ENCODE measurements around the gene INPP5A.

Gene INPP5A

DNA sequence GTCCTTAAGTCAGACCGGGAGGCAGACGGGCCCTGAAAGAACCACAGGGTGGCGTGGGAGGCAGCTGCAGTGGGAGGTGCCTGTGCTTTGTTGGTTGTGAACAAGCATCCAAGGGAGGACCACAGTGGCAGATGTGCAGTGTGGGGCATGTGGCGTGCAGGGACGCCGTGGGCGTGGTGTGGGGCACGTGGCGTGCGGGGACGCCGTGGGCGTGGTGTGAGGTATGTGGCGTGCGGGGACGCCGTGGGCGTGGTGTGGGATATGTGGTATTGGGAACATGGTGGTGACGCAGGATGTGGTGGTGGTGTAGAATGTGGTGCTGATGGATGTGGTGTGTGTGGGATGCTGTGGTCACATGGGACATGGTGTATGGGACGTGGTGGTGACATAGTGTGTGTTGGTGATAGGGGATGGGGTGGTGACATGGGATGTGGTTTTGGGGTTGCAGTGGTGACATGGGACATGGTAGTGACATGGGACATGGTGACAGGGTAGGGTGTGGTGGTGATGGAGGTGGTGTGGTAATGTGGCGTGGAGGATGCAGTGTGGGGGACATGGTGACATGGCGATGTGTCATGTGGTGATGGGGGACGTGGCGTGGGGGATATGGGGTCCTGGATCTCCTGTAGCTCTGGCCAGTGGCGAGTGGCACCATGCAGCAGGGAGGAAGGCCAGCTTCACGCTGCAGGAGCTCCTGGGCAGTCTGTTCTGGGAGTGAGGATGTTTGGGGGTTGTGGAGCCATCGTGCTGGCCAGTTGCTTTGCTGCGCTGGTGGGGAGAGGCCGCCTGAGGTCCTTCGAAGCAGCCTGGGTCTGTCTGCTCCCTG, 78.8 kb downstream of the INPP5A start:
- DNase-seq, result peak; percentile 64 to 73

DNA sequence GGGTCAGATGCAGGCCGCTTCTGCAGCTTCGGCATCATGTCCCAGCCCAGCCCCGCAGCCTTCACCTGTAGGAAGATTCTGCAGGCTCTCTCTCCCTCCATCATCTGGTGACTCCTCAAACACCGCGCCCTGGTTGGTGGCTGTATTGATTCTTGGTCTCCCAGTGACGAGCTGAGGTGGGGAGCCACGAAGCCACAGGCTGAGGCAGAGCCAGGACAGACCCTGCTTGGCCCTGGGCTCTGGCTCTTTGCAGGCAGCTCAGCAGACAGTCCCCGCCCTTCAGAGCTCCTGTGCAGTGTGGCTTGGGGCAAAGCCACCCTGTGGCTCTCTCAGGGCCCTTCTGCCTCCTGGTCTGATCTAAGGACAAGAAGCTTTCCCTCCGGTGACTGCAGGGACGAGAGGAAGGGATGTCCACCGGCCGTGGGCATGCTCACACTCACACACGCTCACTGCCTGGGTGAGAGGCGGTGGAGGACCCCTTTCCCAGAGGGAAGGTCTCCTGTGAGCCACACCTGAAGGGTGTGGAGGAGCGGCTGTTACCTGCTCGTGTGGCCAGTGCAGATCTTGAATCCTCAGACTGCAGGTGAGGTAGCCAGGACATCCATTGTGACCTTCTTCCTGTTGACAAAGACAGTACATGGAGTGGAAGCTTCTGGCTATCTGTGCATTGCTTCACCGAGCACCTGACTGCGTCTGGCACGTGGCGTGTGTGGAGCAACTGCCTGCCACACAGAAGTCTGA, 79.6 kb downstream of the INPP5A start:
- no peak for DNase-seq

DNA sequence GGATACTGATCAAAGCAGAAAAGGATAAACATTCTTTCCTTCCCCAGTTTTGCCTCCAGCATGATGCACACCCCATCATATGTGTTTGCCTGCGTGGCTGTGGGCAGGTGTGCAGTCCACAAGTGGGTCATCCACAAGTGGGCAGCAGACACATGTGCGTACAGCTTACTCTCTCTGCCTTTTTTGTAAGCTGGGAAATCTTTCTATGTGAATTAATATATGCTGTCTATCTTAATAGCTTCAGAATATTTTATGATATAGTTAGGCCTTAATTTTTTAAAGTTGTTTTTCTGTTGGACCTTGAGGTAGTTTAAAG, 80.1 kb downstream of the INPP5A start:
- DNase-seq, result no peak

- no peak for DNase-seq
These were observed 80.8 kb downstream of the INPP5A start for GRCh38 chr10:132618158-132618919.

DNA sequence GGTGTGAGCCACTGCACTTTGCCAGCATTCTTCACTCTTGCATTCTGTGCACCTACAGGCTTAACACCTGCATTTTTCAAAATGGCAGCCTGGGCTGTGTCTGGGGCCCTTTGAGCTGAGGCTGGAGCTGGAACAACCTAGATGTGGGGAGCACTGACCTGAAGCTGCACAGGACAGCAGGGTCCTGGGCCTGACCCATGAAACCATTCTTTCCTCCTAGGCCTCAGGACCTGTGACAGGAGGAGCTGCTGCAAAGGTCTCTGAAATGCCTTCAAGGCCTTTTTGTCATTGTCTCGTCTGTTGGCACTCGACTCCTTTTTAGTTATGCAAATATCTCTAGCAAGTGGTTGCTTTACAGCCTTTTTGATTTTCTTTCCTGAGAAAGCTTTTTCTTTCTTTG, 82.3 kb downstream of the INPP5A start:
- DNase-seq, result no peak

GRCh38 chr10:132624061-132624846, 86.7 kb downstream of the INPP5A start:
- DNase-seq, result no peak

DNA sequence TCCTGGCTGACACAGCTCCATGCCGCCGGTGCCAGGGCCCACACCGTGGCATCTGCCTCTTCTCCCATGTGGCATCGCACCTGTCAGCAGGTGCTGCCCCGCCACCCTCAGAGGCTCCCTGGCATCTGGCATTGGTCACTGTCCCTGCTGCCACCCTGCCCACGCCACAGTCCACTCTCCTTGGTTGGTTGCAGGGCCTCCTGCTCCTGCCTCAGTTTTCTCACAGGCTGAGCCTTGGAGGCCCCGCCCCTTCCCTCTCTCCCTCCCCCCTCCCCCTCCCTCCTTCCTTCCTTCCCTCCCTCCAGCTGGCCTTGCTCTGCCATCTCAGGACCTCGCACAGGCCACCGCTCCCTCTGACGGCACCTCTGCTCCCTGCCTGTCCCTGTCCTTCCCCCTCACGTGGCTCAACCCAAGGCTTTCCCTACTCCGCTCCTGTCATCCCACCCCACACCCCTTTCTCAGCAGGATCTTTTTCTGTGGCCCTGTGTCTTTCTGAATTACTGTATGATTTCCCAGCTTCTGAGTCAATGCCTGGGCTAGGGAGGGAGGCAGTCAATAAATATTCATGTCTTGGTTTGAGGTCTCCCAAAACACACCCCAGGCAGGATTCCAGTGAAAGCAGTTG, 87.4 kb downstream of the INPP5A start:
- no peak for DNase-seq

GRCh38 chr10:132626019-132626760, 88.6 kb downstream of the INPP5A start:
- no peak for DNase-seq

- DNase-seq, result no peak
These were observed 89.4 kb downstream of the INPP5A start for GRCh38 chr10:132626761-132627665.

- no peak for DNase-seq
These were observed 90.3 kb downstream of the INPP5A start for GRCh38 chr10:132627666-132628531.

GRCh38 chr10:132628966-132629900, 91.6 kb downstream of the INPP5A start:
- no peak for DNase-seq

GRCh38 chr10:132630156-132630555, 92.6 kb downstream of the INPP5A start:
- no peak for DNase-seq

DNA sequence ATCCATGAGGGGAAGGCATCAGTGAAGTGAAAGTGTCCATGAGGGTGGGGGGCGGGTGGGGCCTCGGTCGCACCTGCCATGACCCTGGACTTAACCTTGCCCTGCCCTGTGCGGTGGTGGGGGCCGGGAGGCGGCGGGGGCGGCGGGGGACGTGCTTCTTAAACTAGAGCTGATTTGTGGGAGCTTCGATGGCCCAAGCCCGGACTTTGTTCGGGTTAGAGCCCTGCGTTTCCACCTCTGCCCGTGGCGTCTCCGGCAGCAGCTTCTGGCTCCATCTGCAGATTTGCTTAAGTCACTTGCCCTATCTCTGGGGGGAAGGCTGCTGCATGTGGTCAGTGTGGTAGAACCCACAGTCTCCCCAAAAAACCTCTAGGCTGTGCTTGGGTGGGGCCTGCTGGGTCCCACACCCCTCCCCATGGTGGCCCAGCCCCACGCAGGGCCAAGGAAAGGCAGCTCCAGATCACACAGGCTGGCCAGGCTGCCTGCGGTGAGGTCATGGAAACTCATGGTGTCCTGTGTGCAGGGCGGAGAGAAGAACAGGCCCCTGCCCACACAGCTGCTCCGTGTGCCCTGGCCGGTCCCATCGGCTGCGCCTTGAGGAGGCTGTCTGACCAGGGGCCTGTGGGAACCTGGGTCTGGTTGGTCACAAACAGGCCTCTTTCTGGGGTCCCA, 93.2 kb downstream of the INPP5A start:
- DNase-seq, result no peak

- DNase-seq, result no peak
These were observed 93.8 kb downstream of the INPP5A start for GRCh38 chr10:132631338-132631735.

DNA sequence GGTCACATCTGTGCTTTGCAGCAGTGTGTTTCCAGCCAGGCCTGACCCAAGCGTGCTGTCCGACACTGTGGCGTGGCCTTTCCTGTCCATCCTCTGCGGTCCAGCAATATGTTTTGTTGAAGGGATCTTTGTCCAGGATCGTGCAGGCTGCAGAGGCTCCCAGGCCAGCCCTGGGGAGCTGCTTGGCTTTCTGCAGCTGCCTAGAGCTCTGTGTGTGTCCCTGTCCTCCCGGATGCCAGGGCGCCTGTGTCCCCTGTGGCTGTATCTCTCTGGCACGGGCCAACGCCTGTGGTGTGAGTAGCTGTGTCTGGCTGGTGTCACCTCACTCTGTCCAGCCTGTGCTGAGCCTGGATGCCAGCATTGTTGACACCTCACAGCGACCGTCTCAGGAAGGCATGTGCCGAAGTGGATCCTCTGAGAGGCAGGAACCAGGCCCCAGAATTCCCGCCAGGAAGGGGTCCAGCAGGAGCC, 94.5 kb downstream of the INPP5A start:
- DNase-seq, result no peak

DNA sequence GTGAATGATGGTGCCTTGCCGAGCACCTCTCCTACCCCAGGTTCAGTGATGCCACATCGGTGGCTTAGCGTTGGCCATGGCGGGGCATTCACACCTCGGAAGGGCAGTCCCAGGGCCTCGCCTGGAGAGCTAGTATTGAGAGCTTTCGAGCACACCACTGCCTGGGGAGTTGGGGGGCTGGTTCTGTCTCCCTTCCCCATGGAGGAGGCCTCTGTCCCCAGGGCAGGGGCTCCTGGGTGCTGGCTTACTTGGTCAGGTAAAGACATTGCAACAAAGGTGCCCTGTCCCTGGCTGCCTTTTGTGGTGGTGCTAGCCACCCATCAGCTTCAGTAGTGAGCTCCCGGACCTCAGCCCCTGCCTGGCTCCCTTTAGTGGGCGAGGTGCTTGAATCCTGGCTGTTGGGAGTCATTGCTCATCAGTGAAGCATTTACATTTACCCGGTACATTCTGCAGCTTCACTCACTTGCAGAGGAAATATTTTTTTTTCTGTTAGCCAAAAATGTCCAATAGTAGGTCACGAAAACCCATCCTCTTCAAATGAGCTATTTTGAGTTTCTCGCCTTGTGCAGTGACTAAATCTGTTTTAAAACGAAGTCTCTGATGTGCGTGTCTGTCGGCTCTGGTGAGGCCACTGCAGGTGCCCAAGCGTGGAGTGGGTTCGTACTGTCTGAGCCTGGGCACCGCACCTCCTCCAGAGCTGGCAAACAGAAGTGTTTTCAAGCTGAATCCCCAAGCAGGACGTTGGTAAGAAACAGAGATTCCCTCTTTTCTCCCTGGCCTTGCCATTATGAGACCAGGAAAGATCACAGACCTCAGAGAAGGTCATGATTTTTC, 95.5 kb downstream of the INPP5A start:
- no peak for DNase-seq

Measured in activated CD4-positive, alpha-beta T cell treated with anti-CD3 and anti-CD28 coated beads, Interleukin-2, amount 50 U/mL, for 48 hours (primary cell).